B cell (primary cell): ENCODE measurements around the gene WDR54. TPM values are rescaled to one million over a fixed set of nuclear protein-coding genes. Genes with fewer than 3 reads are reported as not detected.

ENCODE experiments used
- ATAC-seq: fragments of 200-7000 bp; cut with Tn5 transposase; one replicate; pipeline ENCODE4 v1.10.0; 2021; ENCODE audit warnings: low read depth, mild to moderate bottlenecking, moderate number of reproducible peaks, moderate library complexity
- CTCF ChIA-PET: fragments of 350-600 bp; sonication (Branson Sonifier 250); formaldehyde crosslinking; loops from one replicate; lab custom pipeline; 2021; ENCODE audit warnings: antibody characterized with exemption, inconsistent platforms; lab: Charles Lee
- POLR2A ChIA-PET: fragments of 350-600 bp; sonication (Branson Sonifier 250); formaldehyde crosslinking; loops from one replicate; lab custom pipeline; 2021; ENCODE audit warnings: antibody characterized with exemption; lab: Charles Lee
- DNase-seq: peaks from one replicate; pipeline ENCODE4 v3.0.0; 2013
- H2AFZ ChIP-seq: 2 replicates; pipeline ENCODE4 v1.6.1; 2012; ENCODE audit warnings: mild to moderate bottlenecking, low read depth, low read length; ENCODE audit not compliant: insufficient read depth, poor library complexity, severe bottlenecking
- H3K27ac ChIP-seq, 2 donors: 1 replicate in 1 of 2; 2 replicates in 1 of 2; pipeline ENCODE4 v1.5.1; 2012 to 2013; ENCODE audit warnings: low read length in 2 of 2, mild to moderate bottlenecking in 2 of 2, moderate library complexity in 1 of 2
- H3K27me3 ChIP-seq, 4 experiments: fragments of 200-600 bp in 1 of 4; sonication (generic) in 1 of 4; replicated peaks in 1 of 4; 1 replicate in 2 of 4; 2 replicates in 2 of 4; pipeline versions ENCODE4 v1.6.1 to v1.7.0; 2013 to 2016; ENCODE audit warnings: low read length in 3 of 4, mild to moderate bottlenecking in 2 of 4, mixed read lengths in 1 of 4, moderate library complexity in 1 of 4; ENCODE audit not compliant: insufficient read depth in 4 of 4, control insufficient read depth in 3 of 4; ENCODE audit errors: control extremely low read depth in 1 of 4
- H3K36me3 ChIP-seq, 2 experiments: replicated peaks in 1 of 2; 1 replicate in 1 of 2; 2 replicates in 1 of 2; pipeline versions ENCODE4 v1.6.1 to v1.7.1; 2013; ENCODE audit warnings: low read length in 1 of 2; ENCODE audit not compliant: insufficient read depth in 2 of 2, control insufficient read depth in 1 of 2; ENCODE audit errors: control extremely low read depth in 1 of 2, extremely low read depth in 1 of 2
- H3K4me1 ChIP-seq, 2 donors: fragments of 200-600 bp in 1 of 2; sonication (generic) in 1 of 2; 1 replicate in 1 of 2; 2 replicates in 1 of 2; pipeline versions ENCODE4 v1.5.1 to v1.6.1; 2013 to 2017; ENCODE audit warnings: low read length in 2 of 2; ENCODE audit not compliant: control insufficient read depth in 2 of 2, insufficient read depth in 2 of 2
- H3K4me2 ChIP-seq: replicated peaks from 2 replicates; pipeline ENCODE3; 2012; ENCODE audit warnings: mild to moderate bottlenecking, low read depth, low read length; ENCODE audit not compliant: poor library complexity, severe bottlenecking
- H3K4me3 ChIP-seq, 5 experiments: fragments of 200-600 bp in 1 of 5; sonication (generic) in 1 of 5; 1 replicate in 3 of 5; 2 replicates in 2 of 5; pipeline versions ENCODE4 v1.5.1 to v1.7.0; 2011 to 2016; ENCODE audit warnings: low read length in 4 of 5, mild to moderate bottlenecking in 4 of 5, low read depth in 2 of 5, control low read depth in 1 of 5, moderate library complexity in 1 of 5; ENCODE audit not compliant: insufficient read depth in 1 of 5; ENCODE audit errors: control extremely low read depth in 1 of 5, extremely low read depth in 1 of 5
- H3K79me2 ChIP-seq: fragments of 200-600 bp; sonication (generic); one replicate; pipeline ENCODE4 v1.6.0; 2016; ENCODE audit warnings: low read length; ENCODE audit not compliant: control insufficient read depth, insufficient read depth
- H3K9ac ChIP-seq: fragments of 200-600 bp; sonication (generic); 2 replicates; pipeline ENCODE4 v1.6.1; 2017; ENCODE audit warnings: mild to moderate bottlenecking, low read length, moderate library complexity
- H3K9me3 ChIP-seq, 3 donors: one replicate each; pipeline versions ENCODE4 v1.6.1 to v1.7.1; 2013; ENCODE audit warnings: low read length in 2 of 3; ENCODE audit not compliant: control insufficient read depth in 2 of 3, insufficient read depth in 1 of 3; ENCODE audit errors: control extremely low read depth in 1 of 3
- H4K20me1 ChIP-seq: 2 replicates; pipeline ENCODE4 v1.6.0; 2012; ENCODE audit warnings: mild to moderate bottlenecking, low read length; ENCODE audit not compliant: insufficient read depth, control insufficient read depth, poor library complexity, severe bottlenecking
- H3K27ac Mint-ChIP-seq: one replicate; pipeline ENCODE4 v1.8.0; 2021; ENCODE audit warnings: mixed read lengths
- H3K27me3 Mint-ChIP-seq: one replicate; pipeline ENCODE4 v1.8.0; 2021; ENCODE audit warnings: mixed read lengths
- H3K4me1 Mint-ChIP-seq: one replicate; pipeline ENCODE4 v1.8.0; 2021; ENCODE audit warnings: mixed read lengths
- H3K4me3 Mint-ChIP-seq: one replicate; pipeline ENCODE4 v1.8.0; 2021; ENCODE audit warnings: mixed read lengths
- H3K9me3 Mint-ChIP-seq: one replicate; pipeline ENCODE4 v1.8.0; 2022; ENCODE audit warnings: mixed read lengths; ENCODE audit not compliant: insufficient read depth
- EZH2 ChIP-seq: IDR thresholded peaks from 2 replicates; pipeline ENCODE4 v1.6.1; 2012; ENCODE audit warnings: borderline replicate concordance, low read depth, mild to moderate bottlenecking, moderate library complexity, low read length; ENCODE audit not compliant: insufficient read depth, poor library complexity, severe bottlenecking
- WGBS: methylation state at CpG from one replicate; pipeline ENCODE4 v1.1.5; 2013; ENCODE audit warnings: missing lambda C conversion rate; ENCODE audit not compliant: insufficient coverage; 5-methylcytosine and 5-hydroxymethylcytosine counted together
- intact Hi-C: fragments of 100-400 bp; cut with micrococcal nuclease; formaldehyde crosslinking; loops from one replicate; pipeline ENCODE4 v1.10.0; 2022
- polyA plus RNA-seq: library from polyadenylated mRNA; depleted of rRNA; stranded (reverse); fragments of >200 nt; gene quantifications from 2 replicates; pipeline ENCODE4 v1.2.3, GENCODE V29; 2012
- total RNA-seq, 2 donors: library from RNA; stranded (reverse); fragments of 120-200 nt in 1 of 2; gene quantifications; 1 replicate in 1 of 2; 2 replicates in 1 of 2; pipeline versions ENCODE4 v1.2.3 to v1.2.4, GENCODE V29; 2013 to 2022
- TF ChIP-seq, protein P1 (sequence below): fragments of 200-600 bp; IDR thresholded peaks from one replicate; pipeline ENCODE4 v1.8.0; 2022; ENCODE audit warnings: antibody characterized with exemption, mild to moderate bottlenecking

The WDR54 gene
- total and polyA plus RNA-seq, 2 donors (not counting 1 experiment from before 2014, with no cell fraction given) = 42.2 to 52.8 TPM

- Mint-ChIP-seq H3K4me1 (no peaks in the 10 kb centered on the region), H3K4me3 (no peak overlapping the region), H3K27ac (no peak overlapping the region), H3K9me3 (no peaks in the 10 kb centered on the region), H3K27me3 (no peaks in the 10 kb centered on the region)
- H3K27me3 ChIP-seq = no peaks in the 10 kb centered on the region
- TF ChIP-seq, protein P1, sequence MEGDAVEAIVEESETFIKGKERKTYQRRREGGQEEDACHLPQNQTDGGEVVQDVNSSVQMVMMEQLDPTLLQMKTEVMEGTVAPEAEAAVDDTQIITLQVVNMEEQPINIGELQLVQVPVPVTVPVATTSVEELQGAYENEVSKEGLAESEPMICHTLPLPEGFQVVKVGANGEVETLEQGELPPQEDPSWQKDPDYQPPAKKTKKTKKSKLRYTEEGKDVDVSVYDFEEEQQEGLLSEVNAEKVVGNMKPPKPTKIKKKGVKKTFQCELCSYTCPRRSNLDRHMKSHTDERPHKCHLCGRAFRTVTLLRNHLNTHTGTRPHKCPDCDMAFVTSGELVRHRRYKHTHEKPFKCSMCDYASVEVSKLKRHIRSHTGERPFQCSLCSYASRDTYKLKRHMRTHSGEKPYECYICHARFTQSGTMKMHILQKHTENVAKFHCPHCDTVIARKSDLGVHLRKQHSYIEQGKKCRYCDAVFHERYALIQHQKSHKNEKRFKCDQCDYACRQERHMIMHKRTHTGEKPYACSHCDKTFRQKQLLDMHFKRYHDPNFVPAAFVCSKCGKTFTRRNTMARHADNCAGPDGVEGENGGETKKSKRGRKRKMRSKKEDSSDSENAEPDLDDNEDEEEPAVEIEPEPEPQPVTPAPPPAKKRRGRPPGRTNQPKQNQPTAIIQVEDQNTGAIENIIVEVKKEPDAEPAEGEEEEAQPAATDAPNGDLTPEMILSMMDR = no peak
- TF ChIP-seq EZH2 = no peak
- H4K20me1 ChIP-seq = no peaks in the 10 kb centered on the region
- DNase-seq (no peak), ATAC-seq (no peak)
- intact Hi-C loops = no loop called here
- CTCF ChIA-PET = interaction anchor here (0.7 kb wide), 1 partner anchor 53 kb away, joined by 3 read pairs; no protein-coding TSS in a partner anchor
- peaks cover 0 to 11% of the 10 kb centered on the region in 2 experiments for H3K36me3 ChIP-seq
- 94% methylated on average over 2 of the region's 5 CpGs for WGBS
- POLR2A ChIA-PET = interaction anchor here (0.6 kb wide), 1 partner anchor 23 kb away, joined by 4 read pairs; no protein-coding TSS in a partner anchor
- no peaks in the 10 kb centered on the region for H3K79me2 ChIP-seq
- H2AFZ ChIP-seq = no peak overlapping the region
- no peaks in the 10 kb centered on the region for H3K9me3 ChIP-seq
- no peak overlapping the region for H3K9ac ChIP-seq
- no peak overlapping the region for H3K4me2 ChIP-seq
- no peak overlapping the region for H3K4me3 ChIP-seq
- H3K4me1 ChIP-seq = no peaks in the 10 kb centered on the region
- H3K27ac ChIP-seq = no peak overlapping the region
Observed at GRCh38 chr2:74428675-74429074, 7.1 kb downstream of the WDR54 start.

GRCh38 chr2:74429487-74430451, 8.2 kb downstream of the WDR54 start:
- H2AFZ ChIP-seq = no peak overlapping the region
- no peaks in the 10 kb centered on the region for H3K27me3 Mint-ChIP-seq
- H3K36me3 ChIP-seq = peaks cover 0 to 6% of the 10 kb centered on the region in 2 experiments
- H3K79me2 ChIP-seq = no peaks in the 10 kb centered on the region
- no peak overlapping the region for H3K9ac ChIP-seq
- WGBS = 95% methylated on average over 12 of the region's 18 CpGs
- H3K27ac Mint-ChIP-seq = no peak overlapping the region
- no peaks in the 10 kb centered on the region for H4K20me1 ChIP-seq
- intact Hi-C loops = no loop called here
- no peaks in the 10 kb centered on the region for H3K4me1 ChIP-seq
- no peaks in the 10 kb centered on the region for H3K9me3 Mint-ChIP-seq
- no peak overlapping the region for H3K4me2 ChIP-seq
- no peaks in the 10 kb centered on the region for H3K9me3 ChIP-seq
- H3K4me1 Mint-ChIP-seq = no peaks in the 10 kb centered on the region
- POLR2A ChIA-PET = interaction anchor here (1.3 kb wide), 1 partner anchor 9 kb away, joined by 3 read pairs; the partner anchor contains the start of genes C2orf81 and WDR54
- no peaks in the 10 kb centered on the region for H3K27me3 ChIP-seq
- ATAC-seq (no peak), DNase-seq (no peak)
- CTCF ChIA-PET = interaction anchor here (0.9 kb wide), 1 partner anchor 38 kb away, joined by 3 read pairs; no protein-coding TSS in a partner anchor
- TF ChIP-seq, protein P1 = no peak
- no peak for TF ChIP-seq EZH2
- H3K4me3 Mint-ChIP-seq = no peak overlapping the region
- no peak overlapping the region for H3K27ac ChIP-seq
- H3K4me3 ChIP-seq = no peak overlapping the region
